MM.1S (cell line): ENCODE results near the gene HCLS1.
A peak's percentile ranks its signal among the peaks of the same experiment; 100 is the strongest.
"Not testable (repeated sequence)": the region's sequence is repeated elsewhere in the genome, so short reads cannot be mapped to it uniquely, and the experiment has no call there.

Experiments
- DNase-seq: peaks from one replicate; pipeline ENCODE4 v3.0.0-alpha.2; 2015
- H2AFZ ChIP-seq: fragments of 300-600 bp; sonication (generic); 2 replicates; pipeline ENCODE4 v1.6.0; 2016; ENCODE audit warnings: antibody characterized with exemption, low read length
- H3F3A ChIP-seq: fragments of 300-600 bp; sonication (generic); 2 replicates; pipeline ENCODE4 v1.6.1; 2016; ENCODE audit warnings: mild to moderate bottlenecking, antibody characterized with exemption, low read length, moderate library complexity, mixed read lengths; ENCODE audit not compliant: insufficient read depth
- H3K27ac ChIP-seq: fragments of 300-600 bp; sonication (generic); 2 replicates; pipeline ENCODE4 v1.5.1; 2016; ENCODE audit warnings: mild to moderate bottlenecking, low read length
- H3K27me3 ChIP-seq: fragments of 300-600 bp; sonication (generic); replicated peaks from 2 replicates; pipeline ENCODE4 v1.6.0; 2016; ENCODE audit warnings: low read length; ENCODE audit not compliant: insufficient read depth
- H3K36me3 ChIP-seq: fragments of 300-600 bp; sonication (generic); replicated peaks from 2 replicates; pipeline ENCODE4 v1.6.1; 2016; ENCODE audit warnings: mild to moderate bottlenecking, low read length, mixed read lengths; ENCODE audit not compliant: insufficient read depth
- H3K4me1 ChIP-seq: fragments of 300-600 bp; sonication (generic); 2 replicates; pipeline ENCODE4 v1.6.1; 2016; ENCODE audit warnings: low read length, mixed read lengths
- H3K4me2 ChIP-seq: fragments of 300-600 bp; sonication (generic); 2 replicates; pipeline ENCODE4 v1.6.0; 2016; ENCODE audit warnings: low read depth, low read length
- H3K4me3 ChIP-seq: fragments of 300-600 bp; sonication (generic); 2 replicates; pipeline ENCODE4 v1.5.1; 2016; ENCODE audit warnings: low read length, mixed read lengths
- H3K79me2 ChIP-seq: fragments of 300-600 bp; sonication (generic); 2 replicates; pipeline ENCODE4 v1.6.1; 2016; ENCODE audit warnings: mixed run types, low read length, mixed read lengths
- H3K9ac ChIP-seq: fragments of 300-600 bp; sonication (generic); 2 replicates; pipeline ENCODE4 v1.6.1; 2016; ENCODE audit warnings: low read length, mixed read lengths
- H3K9me2 ChIP-seq: fragments of 300-600 bp; sonication (generic); replicated peaks from 2 replicates; pipeline ENCODE4 v1.6.1; 2016; ENCODE audit warnings: mild to moderate bottlenecking, low read length, mixed read lengths; ENCODE audit not compliant: insufficient read depth
- H3K9me3 ChIP-seq: fragments of 300-600 bp; sonication (generic); replicated peaks from 2 replicates; pipeline ENCODE4 v1.6.1; 2016; ENCODE audit warnings: mild to moderate bottlenecking, low read length, mixed read lengths; ENCODE audit not compliant: insufficient read depth
- H4K20me1 ChIP-seq: fragments of 300-600 bp; sonication (generic); 2 replicates; pipeline ENCODE4 v1.6.1; 2016; ENCODE audit warnings: mild to moderate bottlenecking, low read length, moderate library complexity, mixed read lengths; ENCODE audit not compliant: insufficient read depth
- CTCF ChIP-seq: fragments of 300-600 bp; sonication (generic); IDR thresholded peaks from 2 replicates; pipeline ENCODE4 v1.5.1; 2016; ENCODE audit warnings: antibody characterized with exemption, low read length, mixed read lengths
- EZH2 ChIP-seq: fragments of 300-600 bp; sonication (generic); optimal IDR thresholded peaks from 2 replicates; pipeline ENCODE3; 2017; ENCODE audit warnings: low read depth, mild to moderate bottlenecking, antibody characterized with exemption, low read length, mixed read lengths
- EZH2phosphoT487 ChIP-seq: fragments of 300-600 bp; sonication (generic); IDR thresholded peaks from 2 replicates; pipeline ENCODE4 v1.6.1; 2018; ENCODE audit warnings: antibody characterized with exemption, low read length

Gene HCLS1

GRCh38 chr3:121598564-121598963 lies 62.1 kb downstream of the HCLS1 start:
- Histone ChIP-seq H3K4me1 (peaks cover 14% of the 10 kb centered on the region), H3K4me3 (no peak overlapping the region), H3K4me2 (no peak overlapping the region), H3K79me2 (no peaks in the 10 kb centered on the region), H2AFZ (no peak overlapping the region), H3K27ac (no peak overlapping the region), H3K27me3 (no peaks in the 10 kb centered on the region), H3K9me2 (no peaks in the 10 kb centered on the region), H3K9ac (no peak overlapping the region), H4K20me1 (no peaks in the 10 kb centered on the region), H3K9me3 (no peaks in the 10 kb centered on the region), H3F3A (peaks cover 13% of the 10 kb centered on the region), H3K36me3 (no peaks in the 10 kb centered on the region)
- TF ChIP-seq CTCF: no peak
- DNase-seq: no peak

- no peaks in the 10 kb centered on the region for H4K20me1 ChIP-seq
- no peak overlapping the region for H3K4me3 ChIP-seq
- H2AFZ ChIP-seq: no peak overlapping the region
- H3K27me3 ChIP-seq: no peaks in the 10 kb centered on the region
- peaks cover 23% of the 10 kb centered on the region for H3K4me1 ChIP-seq
- H3K27ac ChIP-seq: no peak overlapping the region
- H3K9me3 ChIP-seq: no peaks in the 10 kb centered on the region
- no peak overlapping the region for H3K9ac ChIP-seq
- H3F3A ChIP-seq: peaks cover 33% of the 10 kb centered on the region
- H3K79me2 ChIP-seq: peaks cover 4% of the 10 kb centered on the region; the same call in 1 of the 2 replicates
- no peak for DNase-seq
- H3K9me2 ChIP-seq: no peaks in the 10 kb centered on the region
- H3K36me3 ChIP-seq: no peaks in the 10 kb centered on the region
- TF ChIP-seq CTCF: no peak
- TF ChIP-seq EZH2phosphoT487: no peak
- no peak for TF ChIP-seq EZH2
- no peak overlapping the region for H3K4me2 ChIP-seq
These were observed 64.8 kb downstream of the HCLS1 start for GRCh38 chr3:121595765-121596406.

DNA sequence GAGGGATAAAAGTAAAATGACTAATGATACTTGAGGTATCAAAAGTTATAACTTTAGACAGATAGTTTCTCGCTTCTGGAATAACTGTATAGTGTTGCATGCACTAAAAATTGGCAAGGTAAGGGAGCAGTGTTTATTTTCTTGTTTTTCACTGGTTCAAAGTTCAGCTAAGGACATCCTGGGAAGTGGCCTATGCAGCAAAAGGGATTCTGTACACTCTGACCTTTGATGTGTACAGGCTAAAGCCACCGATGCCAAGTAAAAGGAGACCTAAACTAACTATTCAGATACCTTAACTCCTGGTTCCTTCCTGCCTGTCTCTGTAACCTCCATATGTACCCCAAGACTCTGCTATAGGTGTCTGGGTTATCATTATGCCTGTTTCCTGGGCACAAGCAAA lies 65.9 kb downstream of the HCLS1 start:
- Histone ChIP-seq H3K27me3 (no peaks in the 10 kb centered on the region), H3K9me3 (no peaks in the 10 kb centered on the region), H2AFZ (no peak overlapping the region), H3K4me1 (peaks cover 20% of the 10 kb centered on the region), H3K4me3 (no peak overlapping the region), H3K9ac (no peak overlapping the region), H3F3A (peaks cover 33% of the 10 kb centered on the region), H3K36me3 (no peaks in the 10 kb centered on the region), H3K79me2 (peaks cover 10% of the 10 kb centered on the region; the same call in 1 of the 2 replicates), H3K4me2 (no peak overlapping the region), H3K9me2 (no peaks in the 10 kb centered on the region), H3K27ac (peak overlapping the region; percentile 97; the same call in 1 of the 2 replicates), H4K20me1 (no peaks in the 10 kb centered on the region)
- no peak for DNase-seq
- TF ChIP-seq EZH2phosphoT487: no peak
- TF ChIP-seq EZH2: no peak
- TF ChIP-seq CTCF: no peak

- not testable (repeated sequence) for H2AFZ ChIP-seq, H3K9me2 ChIP-seq, H3K9me3 ChIP-seq, H4K20me1 ChIP-seq, H3K27me3 ChIP-seq, H3K36me3 ChIP-seq
- Histone ChIP-seq H3K4me2 (peak overlapping the region; percentile 85), H3K27ac (peak overlapping the region; percentile 97), H3K4me3 (peak overlapping the region; percentile 61), H3F3A (peaks cover 33% of the 10 kb centered on the region), H3K4me1 (peaks cover 20% of the 10 kb centered on the region), H3K9ac (peak overlapping the region; percentile 89), H3K79me2 (peaks cover 10% of the 10 kb centered on the region; the same call in 1 of the 2 replicates)
- DNase-seq: peak; percentile 75
These were observed 66.9 kb downstream of the HCLS1 start for GRCh38 chr3:121593806-121594205.
